HG03135 (cell line): ENCODE measurements around the gene CXCR5.

ENCODE experiments used
- ATAC-seq: cut with Tn5 transposase; IDR thresholded peaks from one replicate; pipeline ENCODE4 v1.9.1; 2021; ENCODE audit warnings: mild to moderate bottlenecking, moderate library complexity; ENCODE audit not compliant: unreplicated experiment

CXCR5 gene

GRCh38 chr11:118897721-118898310 is 14.1 kb downstream of the CXCR5 start:
- no peak for ATAC-seq

- no peak for ATAC-seq
Measured at GRCh38 chr11:118898400-118899295, 15.0 kb downstream of the CXCR5 start.

- no peak for ATAC-seq
Measured at GRCh38 chr11:118899296-118899688, 15.6 kb downstream of the CXCR5 start.

- no peak for ATAC-seq
Measured at GRCh38 chr11:118899706-118900360, 16.1 kb downstream of the CXCR5 start.

GRCh38 chr11:118900535-118901384 is 17.1 kb downstream of the CXCR5 start:
- no peak for ATAC-seq

GRCh38 chr11:118901494-118902335 is 18.0 kb downstream of the CXCR5 start:
- ATAC-seq = no peak

- ATAC-seq = no peak
Measured at GRCh38 chr11:118902336-118903203, 18.9 kb downstream of the CXCR5 start.

GRCh38 chr11:118903204-118904015 is 19.7 kb downstream of the CXCR5 start:
- no peak for ATAC-seq

- peak; percentile 63 for ATAC-seq
Measured at GRCh38 chr11:118907051-118908042, 23.7 kb downstream of the CXCR5 start.

GRCh38 chr11:118908264-118908663 is 24.6 kb downstream of the CXCR5 start:
- ATAC-seq = no peak

GRCh38 chr11:118908901-118909618 is 25.4 kb downstream of the CXCR5 start:
- no peak for ATAC-seq

- ATAC-seq = no peak
Measured at GRCh38 chr11:118909619-118910308, 26.1 kb downstream of the CXCR5 start.

GRCh38 chr11:118910309-118911112 is 26.8 kb downstream of the CXCR5 start:
- no peak for ATAC-seq

- ATAC-seq = no peak
Measured at GRCh38 chr11:118911113-118911879, 27.6 kb downstream of the CXCR5 start.
